ENCODE measurements around the gene SMIM35.
"Not testable (repeated sequence)": the region's sequence is repeated elsewhere in the genome, so short reads cannot be mapped to it uniquely, and the experiment has no call there.

SMIM35 gene

DNA sequence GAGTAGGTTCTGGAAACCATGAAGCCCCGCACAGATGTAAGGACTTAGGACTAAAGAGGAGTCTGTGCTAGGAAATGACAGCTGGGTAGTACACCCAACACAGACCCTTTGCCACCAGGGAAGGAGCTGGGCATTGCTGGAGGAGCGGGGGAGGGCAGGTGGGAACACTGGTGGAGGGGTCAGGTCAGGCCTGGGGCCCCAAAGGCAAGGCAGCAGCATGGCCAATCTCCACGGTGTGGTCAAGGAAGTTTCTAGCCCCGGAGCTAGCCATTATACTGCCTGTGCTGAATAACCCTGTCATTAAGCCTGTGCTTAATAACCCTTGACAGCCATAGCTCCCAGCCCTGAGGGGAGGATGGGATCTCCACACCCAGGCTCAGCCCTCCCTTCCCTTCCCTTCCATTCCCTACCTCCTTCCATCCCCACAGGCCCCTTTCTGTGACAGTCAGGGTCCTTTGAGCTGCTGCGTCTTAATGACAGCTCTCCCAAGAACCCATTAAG is 7.8 kb downstream of the SMIM35 start:
- no peak for DNase-seq

DNA sequence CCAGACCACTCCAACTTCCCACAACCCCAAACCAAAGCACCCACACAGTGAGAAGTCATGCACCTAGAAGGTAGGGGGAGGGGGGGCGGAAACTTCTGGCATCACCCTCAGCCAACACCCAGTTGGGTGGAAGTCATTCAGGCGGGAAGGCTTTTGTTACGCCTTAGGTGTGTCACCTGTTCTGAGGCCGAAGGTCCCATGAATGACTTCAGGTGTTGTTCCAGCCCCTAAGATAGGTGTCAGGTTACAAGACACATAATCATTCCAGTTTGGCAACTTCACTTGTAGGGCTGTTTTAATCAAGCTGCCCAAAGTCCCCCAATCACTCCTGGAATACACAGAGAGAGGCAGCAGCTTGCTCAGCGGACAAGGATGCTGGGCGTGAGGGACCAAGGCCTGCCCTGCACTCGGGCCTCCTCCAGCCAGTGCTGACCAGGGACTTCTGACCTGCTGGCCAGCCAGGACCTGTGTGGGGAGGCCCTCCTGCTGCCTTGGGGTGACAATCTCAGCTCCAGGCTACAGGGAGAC is 9.9 kb downstream of the SMIM35 start, which contains the start of gene TMPRSS4:
TSS of gene TMPRSS4 (plus strand) at position 325 of the 528 bp plus-strand sequence. CDS start 225 bp downstream, outside the sequence.
- no peak for DNase-seq

GRCh38 chr11:118074785-118075184 is 12.0 kb downstream of the SMIM35 start:
- no peak for DNase-seq

- no peak for DNase-seq
These were observed 12.6 kb downstream of the SMIM35 start for GRCh38 chr11:118074091-118074685.

- DNase-seq = no peak
These were observed 13.2 kb downstream of the SMIM35 start for GRCh38 chr11:118073554-118073953.

- no peak for DNase-seq
These were observed 15.2 kb downstream of the SMIM35 start for GRCh38 chr11:118071416-118072030.

DNA sequence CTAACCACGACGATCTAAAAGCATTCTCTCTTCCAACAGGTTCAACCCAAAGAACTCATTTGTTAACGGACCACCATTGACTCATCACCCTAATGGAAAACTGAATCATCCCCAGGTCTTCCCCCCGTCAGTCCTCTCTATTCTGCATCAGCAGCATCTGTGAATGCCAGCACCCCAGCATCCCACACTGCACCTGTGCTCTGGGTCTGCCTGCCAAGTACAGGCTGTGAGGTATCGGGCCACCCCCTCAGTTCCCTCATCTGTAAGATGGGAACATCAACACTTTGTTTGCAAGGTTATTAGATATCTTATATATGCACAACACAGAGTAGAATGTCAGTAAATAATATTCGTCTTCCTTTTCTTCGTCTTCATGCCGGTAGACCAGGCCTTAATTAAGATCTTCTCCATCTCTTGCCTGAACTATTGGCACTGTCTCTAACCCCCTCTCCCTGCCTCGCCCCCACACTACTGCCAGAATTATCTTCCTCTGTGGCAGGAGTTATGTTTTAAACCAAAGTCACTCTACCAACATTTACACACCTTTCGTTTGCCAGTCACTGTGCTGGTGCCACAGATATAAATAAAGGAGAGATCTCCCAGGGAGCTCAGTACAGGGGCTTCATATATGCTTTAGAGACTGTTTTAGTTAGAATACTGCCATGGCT is 17.7 kb downstream of the SMIM35 start:
- no peak for DNase-seq

DNA sequence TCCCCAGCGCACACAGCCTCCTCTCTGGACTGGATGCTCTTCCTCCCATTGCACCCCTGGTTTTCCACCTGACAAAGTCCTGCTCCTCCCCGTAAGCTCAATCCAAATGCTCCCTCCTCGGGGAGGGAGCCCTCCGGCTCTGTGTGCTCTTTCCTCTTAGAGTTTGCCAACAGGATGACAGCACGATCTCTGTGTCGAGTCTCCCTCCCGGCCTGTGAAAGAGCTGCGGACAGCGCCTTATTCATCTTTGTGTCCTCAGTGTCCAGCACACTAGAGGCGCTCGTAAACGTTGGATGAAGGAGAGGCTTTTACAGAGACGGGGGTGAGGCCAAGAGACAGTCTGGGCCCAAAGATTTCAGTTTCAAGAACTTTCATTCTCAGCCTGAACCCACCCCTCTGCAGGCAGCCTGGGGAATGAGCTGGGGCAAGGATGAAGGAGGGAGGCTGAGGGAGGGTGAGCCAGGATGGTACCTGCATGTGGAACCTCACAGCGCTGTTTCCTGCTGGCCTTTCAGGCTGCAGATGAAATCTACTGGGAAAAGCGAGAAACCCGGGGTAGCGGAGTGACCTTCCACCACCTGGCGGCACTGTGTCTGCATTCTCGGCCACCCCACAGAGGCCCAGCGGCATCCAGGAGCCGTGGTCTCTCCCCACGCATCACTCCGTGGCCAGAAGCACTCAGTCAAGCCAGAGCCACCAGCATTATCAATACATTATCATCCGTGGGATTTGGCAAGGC is 18.4 kb downstream of the SMIM35 start:
- no peak for DNase-seq

DNA sequence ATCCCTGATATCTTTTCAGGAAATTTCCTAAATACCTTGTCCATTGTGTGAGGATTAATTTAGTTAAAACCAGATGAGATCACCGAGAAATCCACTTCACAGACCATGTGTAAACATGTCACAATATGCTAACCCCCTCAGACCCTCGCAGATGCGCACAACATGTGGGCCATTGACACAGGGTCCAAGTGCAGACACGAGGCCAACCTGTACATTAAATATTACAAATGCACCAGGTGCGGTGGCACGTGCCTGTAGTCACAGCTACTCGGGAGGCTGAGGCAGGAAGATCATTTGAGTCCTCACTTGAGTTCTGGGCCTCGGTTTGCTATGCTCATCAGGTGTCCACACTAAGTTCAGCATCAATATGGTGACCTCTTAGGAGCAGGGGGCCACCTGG is 19.8 kb downstream of the SMIM35 start:
- no peak for DNase-seq

DNA sequence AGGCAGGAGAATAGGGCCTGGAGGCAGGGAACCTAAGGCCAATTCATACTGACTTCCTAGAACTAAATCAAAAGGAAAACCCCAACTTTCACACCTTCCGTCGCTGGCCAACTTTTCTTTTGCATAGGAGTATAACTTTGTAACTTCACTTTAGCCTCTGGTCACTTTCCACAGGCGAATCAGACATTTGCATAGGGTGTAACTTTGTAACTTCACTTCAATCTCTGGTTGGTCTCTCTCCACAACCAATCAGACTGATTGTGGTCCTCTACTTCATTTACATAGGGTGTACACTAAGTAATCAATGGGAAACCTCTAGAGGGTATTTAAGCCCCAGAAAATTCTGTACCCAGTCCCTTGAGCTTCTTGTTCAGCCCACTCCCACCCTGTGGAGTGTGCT is 21.4 kb downstream of the SMIM35 start:
- no peak for DNase-seq

DNA sequence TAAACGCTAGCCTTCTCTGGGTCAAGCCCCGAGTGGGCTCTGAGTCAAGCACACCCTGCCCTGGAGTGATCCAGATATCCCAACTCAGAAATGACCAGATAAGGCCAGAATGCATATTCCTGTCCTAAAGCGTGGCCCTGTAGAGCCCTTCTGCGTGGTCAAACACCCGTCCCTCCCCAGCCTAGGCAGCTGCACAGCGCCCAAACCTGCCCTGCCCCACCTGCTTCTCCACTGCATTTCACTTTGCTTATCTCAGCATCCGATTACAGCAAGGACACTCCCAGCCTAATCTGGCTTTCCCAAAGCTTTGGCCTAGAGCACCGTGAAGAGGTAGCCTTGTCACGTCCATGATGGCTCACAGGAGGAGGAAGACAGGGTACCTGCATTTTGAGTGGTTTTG is 21.8 kb downstream of the SMIM35 start:
- DNase-seq = no peak

DNA sequence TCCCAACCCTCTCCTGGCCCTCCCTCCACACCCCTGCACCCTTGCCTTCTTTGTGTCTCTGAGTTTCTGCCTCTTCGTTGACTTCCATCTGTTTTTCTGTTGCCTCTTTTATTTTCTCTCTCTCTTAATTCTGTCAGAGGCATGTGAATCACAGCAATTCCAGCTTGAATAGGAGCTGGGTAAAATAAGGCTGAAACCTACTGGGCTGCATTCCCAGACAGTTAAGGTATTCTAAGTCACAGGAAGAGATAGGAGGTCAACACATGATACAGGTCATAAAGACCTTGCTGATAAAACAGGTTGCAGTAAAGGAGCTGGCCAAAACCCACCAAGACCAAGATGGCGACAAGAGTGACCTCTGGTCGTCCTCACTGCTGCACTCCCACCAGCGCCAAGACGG is 24.1 kb downstream of the SMIM35 start:
- not testable (repeated sequence) for DNase-seq

GRCh38 chr11:118062181-118062580 is 24.6 kb downstream of the SMIM35 start:
- DNase-seq = not testable (repeated sequence)

GRCh38 chr11:118061586-118062125 is 25.1 kb downstream of the SMIM35 start:
- no peak for DNase-seq

- no peak for DNase-seq
These were observed 25.9 kb downstream of the SMIM35 start for GRCh38 chr11:118060869-118061268.

DNA sequence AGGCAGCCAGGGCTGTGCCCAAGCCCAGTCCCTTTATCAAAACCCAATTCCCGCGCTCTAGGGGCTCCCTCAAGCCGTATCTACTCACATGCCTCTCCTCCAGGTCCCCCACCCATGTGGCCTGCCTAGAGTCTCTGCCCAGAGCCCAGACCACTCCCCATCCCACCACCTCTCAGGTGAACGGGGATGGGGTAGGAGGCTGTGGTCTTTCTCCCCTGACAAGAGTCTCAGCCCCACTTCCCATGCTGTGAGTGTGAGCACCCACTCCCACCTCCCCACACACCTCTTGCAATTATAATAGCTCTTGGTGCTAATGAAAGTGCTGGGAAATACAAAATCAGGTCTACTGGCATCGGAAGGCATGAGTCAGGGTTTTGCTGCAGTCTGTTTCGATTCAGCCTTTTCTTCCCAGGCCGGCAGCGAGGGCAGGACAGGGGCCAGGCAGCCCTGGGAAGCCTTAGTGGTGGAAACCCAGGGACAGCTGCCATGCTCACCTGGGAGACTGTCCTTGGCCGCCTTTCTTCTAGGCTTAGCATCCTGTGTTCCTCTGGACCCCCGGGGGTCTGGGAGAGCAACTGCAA is 26.6 kb downstream of the SMIM35 start:
- no peak for DNase-seq

GRCh38 chr11:118059246-118059940 is 27.4 kb downstream of the SMIM35 start:
- no peak for DNase-seq

DNA sequence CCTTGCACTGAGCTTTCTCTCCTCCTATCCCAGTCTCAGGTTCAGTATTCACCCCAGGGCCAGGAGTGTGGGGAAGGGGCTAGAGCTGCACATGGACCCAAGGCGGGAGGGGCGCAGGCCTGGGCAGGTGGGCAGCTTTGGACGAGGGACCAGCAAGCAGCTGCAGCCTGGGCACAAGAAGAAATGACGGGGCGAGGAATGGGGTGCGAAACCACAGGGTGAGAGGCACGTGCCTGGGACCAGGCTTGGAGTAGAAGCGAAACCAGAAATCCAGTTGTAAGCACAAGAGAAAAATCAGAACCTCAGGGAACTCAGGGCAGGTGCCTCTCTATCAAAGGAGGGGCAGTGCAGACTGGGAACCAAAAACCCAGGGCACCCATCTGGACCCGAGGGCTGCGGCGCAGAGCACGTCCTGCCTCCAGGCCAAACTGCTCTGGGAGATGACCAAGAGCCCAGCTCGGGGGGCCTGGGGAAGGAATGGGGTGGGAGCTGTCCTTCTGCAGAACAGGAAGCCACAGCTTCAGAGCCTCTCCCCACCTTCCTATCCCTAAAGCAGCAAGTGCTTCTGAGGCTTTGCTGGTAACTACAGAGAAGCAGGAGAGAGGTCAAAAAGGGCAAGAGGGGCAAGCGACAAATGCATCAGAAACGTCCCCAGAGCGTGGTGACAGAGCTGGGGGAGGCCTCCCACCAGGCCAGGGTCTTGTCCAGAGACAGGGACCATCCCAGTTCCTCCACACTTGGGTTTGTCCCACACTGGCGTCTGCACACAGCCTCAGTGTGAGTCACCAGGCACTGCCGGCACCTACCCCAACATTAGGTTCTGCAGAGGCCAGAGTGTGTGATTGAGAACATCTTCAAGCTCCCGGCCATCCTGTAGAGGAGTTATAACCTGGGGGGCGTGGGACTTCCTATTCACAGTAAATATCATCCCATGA is 28.2 kb downstream of the SMIM35 start:
- no peak for DNase-seq

GRCh38 chr11:118057251-118058145 is 29.3 kb downstream of the SMIM35 start:
- no peak for DNase-seq

DNA sequence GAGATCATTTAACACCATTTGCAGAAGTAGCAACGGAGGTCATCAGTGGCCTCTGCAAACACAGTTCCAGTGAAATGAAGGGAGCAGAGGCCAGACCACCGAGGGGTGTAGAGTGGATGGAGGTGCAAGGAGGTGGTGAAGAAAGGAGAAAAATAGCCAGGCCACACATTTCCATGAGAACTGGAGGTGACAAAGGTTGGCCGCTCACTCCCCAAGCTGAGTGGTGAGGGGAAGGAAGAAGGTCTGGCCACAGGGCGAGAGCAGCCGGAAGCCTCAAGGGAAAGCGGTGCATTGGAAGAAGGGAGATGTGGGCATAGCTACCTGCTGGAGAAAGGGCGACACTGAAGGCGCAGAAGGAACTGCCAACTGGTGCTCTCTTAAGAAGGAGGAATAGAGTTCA is 30.0 kb downstream of the SMIM35 start:
- DNase-seq = no peak

Data from NCI-H2081 treated with DMSO at 0.1 percent for 48 hours (cell line).